Esophagus (tissue), 2 donors: ENCODE measurements around the gene ZBED6. TPM values are rescaled to one million over a fixed set of nuclear protein-coding genes. Genes with fewer than 3 reads are reported as not detected.
"Not testable (repeated sequence)": the region's sequence is repeated elsewhere in the genome, so short reads cannot be mapped to it uniquely, and the experiment has no call there.

Experiments
- H3K27ac ChIP-seq, 2 donors: one replicate each; pipeline ENCODE4 v1.5.1; 2013; ENCODE audit warnings: low read depth in 2 of 2, mild to moderate bottlenecking in 2 of 2, inconsistent platforms in 1 of 2, low read length in 1 of 2, moderate library complexity in 1 of 2
- H3K27me3 ChIP-seq, 2 donors: one replicate each; pipeline ENCODE4 v1.6.1; 2013; ENCODE audit warnings: low read length in 2 of 2, control low read depth in 1 of 2, mild to moderate bottlenecking in 1 of 2; ENCODE audit not compliant: insufficient read depth in 2 of 2, control insufficient read depth in 1 of 2
- H3K36me3 ChIP-seq, 2 donors: one replicate each; pipeline ENCODE4 v1.6.1; 2013; ENCODE audit warnings: low read length in 1 of 2; ENCODE audit not compliant: control insufficient read depth in 2 of 2, insufficient read depth in 2 of 2
- H3K4me1 ChIP-seq, 2 donors: one replicate each; pipeline ENCODE4 v1.6.1; 2013; ENCODE audit warnings: low read length in 1 of 2; ENCODE audit not compliant: control insufficient read depth in 2 of 2, insufficient read depth in 2 of 2
- H3K4me3 ChIP-seq, 2 donors: one replicate each; pipeline ENCODE4 v1.5.1; 2013; ENCODE audit warnings: low read length in 2 of 2, mild to moderate bottlenecking in 2 of 2, low read depth in 1 of 2, moderate library complexity in 1 of 2
- H3K9me3 ChIP-seq, 2 donors: one replicate each; pipeline ENCODE4 v1.6.1; 2013; ENCODE audit warnings: mild to moderate bottlenecking in 2 of 2, low read depth in 1 of 2, low read length in 1 of 2, moderate library complexity in 1 of 2; ENCODE audit not compliant: control insufficient read depth in 2 of 2, insufficient read depth in 1 of 2
- WGBS, 2 donors: extraction: QIAGEN DNeasy Blood & Tissue Kit; methylation state at CpG; one replicate each; pipeline ENCODE4 v1.1.7; 2013; 5-methylcytosine and 5-hydroxymethylcytosine counted together
- polyA plus RNA-seq, 2 donors: library from polyadenylated mRNA; stranded (reverse); fragments of 200-250 nt; gene quantifications; one replicate each; pipeline ENCODE4 v1.2.3, GENCODE V29; 2013
- donor health status: healthy with polysubstance abuse.
- donor health status: Bipolar disorder and iron deficiency.

ZBED6 gene, protein sequence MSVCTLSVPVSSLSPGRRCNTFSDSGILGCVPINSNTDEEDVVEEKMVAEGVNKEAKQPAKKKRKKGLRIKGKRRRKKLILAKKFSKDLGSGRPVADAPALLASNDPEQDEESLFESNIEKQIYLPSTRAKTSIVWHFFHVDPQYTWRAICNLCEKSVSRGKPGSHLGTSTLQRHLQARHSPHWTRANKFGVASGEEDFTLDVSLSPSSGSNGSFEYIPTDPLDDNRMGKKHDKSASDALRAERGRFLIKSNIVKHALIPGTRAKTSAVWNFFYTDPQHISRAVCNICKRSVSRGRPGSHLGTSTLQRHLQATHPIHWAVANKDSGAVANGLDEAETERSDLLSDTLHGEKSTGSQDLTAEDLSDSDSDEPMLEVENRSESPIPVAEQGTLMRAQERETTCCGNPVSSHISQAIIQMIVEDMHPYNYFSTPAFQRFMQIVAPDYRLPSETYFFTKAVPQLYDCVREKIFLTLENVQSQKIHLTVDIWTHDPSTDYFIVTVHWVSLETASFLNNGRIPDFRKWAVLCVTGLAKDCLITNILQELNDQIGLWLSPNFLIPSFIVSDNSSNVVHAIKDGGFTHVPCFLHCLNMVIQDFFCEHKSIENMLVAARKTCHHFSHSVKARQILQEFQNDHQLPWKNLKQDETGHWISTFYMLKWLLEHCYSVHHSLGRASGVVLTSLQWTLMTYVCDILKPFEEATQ (N-terminal part only)
- polyA plus RNA-seq, result 1 to 10 TPM in 1 of 2 donors, under 1 TPM in 1; 0.86 to 1.8 TPM

DNA sequence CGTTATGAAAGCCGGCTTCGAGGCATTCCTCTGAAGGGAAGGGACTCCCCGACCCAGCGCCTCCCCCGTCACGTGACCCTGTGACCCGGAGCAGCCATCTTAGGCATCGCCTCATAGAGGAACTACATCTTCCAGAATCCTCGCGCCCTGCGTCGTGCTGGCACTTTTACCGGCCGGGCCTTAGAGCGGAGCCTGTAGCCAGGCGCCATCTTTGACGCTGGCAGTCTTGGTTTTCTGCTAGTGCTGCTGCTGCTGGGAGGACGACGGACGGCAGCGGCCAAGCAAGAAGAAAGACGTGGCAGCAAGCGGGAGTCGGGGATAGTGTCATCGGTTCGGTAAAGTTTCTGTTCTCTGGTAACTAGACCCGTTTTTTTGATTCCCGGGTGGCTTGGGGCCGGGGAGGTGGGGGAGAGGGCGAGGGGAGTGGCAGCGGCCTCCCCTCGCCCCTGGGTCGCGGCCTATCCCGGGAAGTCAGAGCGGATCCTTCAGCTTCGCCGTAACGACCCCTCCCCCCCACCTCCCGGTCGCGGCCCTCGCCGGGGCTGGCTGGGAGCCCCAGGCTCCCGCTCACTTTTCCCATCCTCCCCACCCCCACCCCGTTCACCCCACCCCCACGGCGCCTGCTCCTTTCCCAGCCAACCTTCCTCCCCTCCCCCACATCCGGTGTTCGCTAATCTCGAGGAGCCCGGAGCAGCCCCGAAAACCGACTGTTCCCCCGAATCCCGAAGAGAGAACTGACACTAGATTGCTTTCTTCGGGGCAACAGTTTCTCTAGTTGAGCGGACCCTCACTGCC lies at the start of gene ZBED6, which contains the start of gene ZC3H11A:
TSS of gene ZBED6 (plus strand) at position 183 of the 795 bp plus-strand sequence. CDS start 1,900 bp downstream, outside the sequence.
TSS of gene ZC3H11A (plus strand) at position 183 of the 795 bp plus-strand sequence. CDS start 21,448 bp downstream, outside the sequence.
- no peaks in the 10 kb centered on the region for H3K9me3 ChIP-seq
- peak within 1 kb of the TSS; percentile 63 to 93 for H3K4me3 ChIP-seq
- H3K27ac ChIP-seq, result peak within 1 kb of the TSS; percentile 90 to 92
- no peaks in the 10 kb centered on the region for H3K27me3 ChIP-seq
- no peaks in the 10 kb centered on the region for H3K36me3 ChIP-seq
- WGBS, 2 donors, result 0 to 1% methylated on average over 50 to 59 of the region's 59 CpGs
- H3K4me1 ChIP-seq, result peaks cover 0 to 3% of the 10 kb centered on the region in 2 donors

DNA sequence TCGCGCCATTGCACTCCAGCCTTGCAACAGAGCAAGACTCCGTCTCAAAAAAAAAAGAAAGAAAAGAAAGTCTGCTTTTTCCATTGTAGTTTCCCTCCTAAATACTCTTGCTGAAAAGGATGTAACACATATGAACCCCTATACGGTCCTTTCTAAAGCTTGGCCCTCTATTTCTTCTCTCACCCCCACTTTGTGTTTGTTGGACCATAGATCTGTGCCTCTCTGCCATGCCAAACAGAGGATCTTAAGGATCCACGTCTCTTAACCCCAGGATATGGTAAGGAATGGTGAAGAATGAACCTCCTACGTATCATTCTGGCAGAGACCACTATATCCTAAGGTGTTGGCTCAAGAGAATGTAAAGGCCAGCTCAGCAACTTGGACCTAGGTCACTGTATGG lies 49.1 kb upstream of the ZBED6 start:
- Histone ChIP-seq H3K36me3 (peaks cover 0 to 2% of the 10 kb centered on the region in 2 donors), H3K4me3 (no peak overlapping the region), H3K4me1 (peaks cover 0 to 3% of the 10 kb centered on the region in 2 donors), H3K27ac (no peak overlapping the region), H3K27me3 (no peaks in the 10 kb centered on the region), H3K9me3 (no peaks in the 10 kb centered on the region)
- 93 to 94% methylated on average over 6 of the region's 6 CpGs for WGBS, 2 donors

DNA sequence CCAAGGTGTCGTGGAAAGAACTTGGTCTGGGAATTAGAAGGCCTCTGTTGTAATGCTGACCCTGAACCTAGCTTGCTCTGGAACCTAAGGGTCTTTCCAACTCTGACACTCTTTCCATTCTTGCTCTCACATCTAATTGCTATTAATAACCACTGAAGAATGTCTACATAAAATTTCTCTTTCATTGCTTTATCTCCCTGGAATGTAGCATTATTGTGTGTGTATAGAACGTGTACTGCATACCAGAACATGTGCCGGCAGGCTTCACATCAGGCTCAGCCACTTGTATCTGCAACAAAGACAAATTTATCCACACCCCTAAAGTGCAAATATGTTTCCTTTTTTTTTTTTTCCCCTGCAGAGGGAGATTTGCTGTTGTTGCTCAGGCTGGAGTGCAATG lies 44.4 kb upstream of the ZBED6 start:
- 43 to 67% methylated on average over 3 of the region's 3 CpGs for WGBS, 2 donors
- Histone ChIP-seq H3K27me3 (no peaks in the 10 kb centered on the region), H3K36me3 (no peaks in the 10 kb centered on the region), H3K4me3 (no peak overlapping the region), H3K27ac (peak overlapping the region; percentile 79 to 86), H3K4me1 (peaks cover 0 to 2% of the 10 kb centered on the region in 2 donors), H3K9me3 (no peaks in the 10 kb centered on the region)

DNA sequence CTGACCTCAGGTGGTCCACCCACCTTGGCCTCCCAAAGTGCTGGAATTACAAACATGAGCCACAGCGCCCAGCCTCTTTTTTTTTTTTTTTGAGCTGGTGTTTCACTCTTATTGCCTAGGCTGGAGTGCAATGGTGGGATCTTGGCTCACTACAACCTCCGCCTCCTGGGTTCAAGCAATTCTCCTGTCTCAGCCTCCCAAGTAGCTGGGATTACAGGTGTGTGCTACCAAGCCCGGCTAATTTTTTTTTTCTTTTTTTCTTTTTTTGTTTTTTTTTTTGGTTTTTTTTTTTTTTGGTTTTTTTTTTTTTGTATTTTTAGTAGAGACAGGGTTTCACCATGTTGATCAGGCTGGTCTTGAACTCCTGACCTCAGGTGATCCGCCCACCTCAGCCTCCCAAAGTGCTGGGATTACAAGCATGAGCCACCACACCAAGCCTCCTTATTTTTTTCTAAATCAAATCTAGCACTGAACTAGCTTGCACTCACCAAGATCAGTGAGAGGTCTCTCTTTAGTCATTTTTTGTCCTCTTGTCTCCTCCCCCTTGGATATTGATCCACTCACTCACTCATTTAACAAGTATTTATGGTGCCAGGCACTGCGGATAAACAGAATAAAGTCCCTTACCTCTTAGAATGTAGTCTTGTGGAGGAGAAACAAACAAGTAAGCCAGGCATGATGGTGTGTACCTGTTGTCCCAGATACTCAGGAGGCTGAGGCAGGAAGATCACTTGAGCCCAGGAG lies 43.6 kb upstream of the ZBED6 start:
- H3K36me3 ChIP-seq, H3K4me3 ChIP-seq, H3K9me3 ChIP-seq, H3K4me1 ChIP-seq, H3K27me3 ChIP-seq: not testable (repeated sequence)
- peak overlapping the region; percentile 35 to 40 for H3K27ac ChIP-seq
- 79 to 80% methylated on average over 5 of the region's 5 CpGs for WGBS, 2 donors

DNA sequence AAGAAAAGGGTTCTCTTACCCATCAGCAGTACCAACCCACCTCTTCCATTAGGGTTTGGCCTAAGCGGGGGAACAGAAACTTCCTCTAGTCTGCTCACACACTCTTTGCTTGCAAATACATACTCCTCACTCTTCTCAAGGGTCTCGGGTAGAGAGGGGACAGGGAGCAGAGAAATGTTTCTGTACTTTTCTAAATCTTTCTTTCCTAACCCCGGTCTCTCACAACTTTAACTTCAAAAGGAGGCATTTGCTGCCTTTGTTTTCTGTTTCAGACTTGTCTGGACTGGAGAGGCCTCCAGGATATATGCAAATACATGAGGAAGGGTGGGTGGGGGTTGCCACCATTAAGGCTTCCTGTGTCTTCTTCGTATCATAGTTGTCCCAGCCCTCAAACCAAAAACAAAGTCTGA lies 41.0 kb upstream of the ZBED6 start:
- Histone ChIP-seq H3K27me3 (no peaks in the 10 kb centered on the region), H3K27ac (peak overlapping the region; percentile 68 to 85), H3K9me3 (no peaks in the 10 kb centered on the region), H3K4me1 (no peaks in the 10 kb centered on the region), H3K4me3 (no peak overlapping the region), H3K36me3 (no peaks in the 10 kb centered on the region)
- 44 to 69% methylated on average over 4 of the region's 4 CpGs for WGBS, 2 donors

DNA sequence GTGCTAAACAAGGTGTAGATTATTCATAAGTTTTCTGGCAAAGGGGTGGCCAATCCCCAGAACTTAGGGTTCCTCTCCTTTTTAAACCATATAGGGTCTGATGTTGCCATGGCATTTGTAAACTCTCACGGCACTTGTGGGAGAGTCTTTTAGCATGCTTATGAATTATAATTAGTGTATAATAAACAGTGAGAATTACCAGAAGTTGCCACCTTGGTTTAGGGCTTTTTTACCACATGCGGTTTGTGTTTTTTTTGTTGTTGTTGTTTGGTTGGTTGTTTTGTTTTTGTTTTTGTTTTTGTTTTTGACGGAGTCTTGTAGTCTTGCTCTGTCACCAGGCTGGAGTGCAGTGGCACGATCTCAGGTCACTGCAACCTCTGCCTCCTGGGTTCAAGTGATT lies 39.4 kb upstream of the ZBED6 start:
- Histone ChIP-seq H3K27ac (no peak overlapping the region), H3K4me1 (no peaks in the 10 kb centered on the region)

DNA sequence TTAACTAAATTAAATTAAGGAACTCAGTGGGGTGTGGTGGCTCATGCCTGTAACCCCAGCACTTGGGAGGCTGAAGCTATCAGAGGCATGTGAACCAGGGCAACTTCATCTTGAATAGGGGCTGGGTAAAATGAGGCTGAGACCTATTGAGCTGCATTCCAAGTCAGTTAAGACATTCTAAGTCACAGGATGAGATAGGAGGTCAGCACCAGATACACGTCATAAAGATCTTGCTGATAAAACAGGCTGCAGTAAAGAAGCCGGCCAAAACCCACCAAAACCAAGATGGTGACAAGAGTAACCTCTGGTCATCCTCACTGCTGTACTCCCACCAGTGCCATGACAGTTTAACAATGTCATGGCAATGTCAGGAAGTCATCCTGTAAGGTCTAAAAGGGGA lies 36.7 kb upstream of the ZBED6 start:
- H3K36me3 ChIP-seq, H3K27me3 ChIP-seq, H3K4me3 ChIP-seq, H3K27ac ChIP-seq, H3K9me3 ChIP-seq, H3K4me1 ChIP-seq: not testable (repeated sequence)
- WGBS, 2 donors, result 85% methylated on average over 2 of the region's 2 CpGs

More for the DNA sequence above, 39.4 kb upstream of the ZBED6 start:
- no peaks in the 10 kb centered on the region for H3K36me3 ChIP-seq
- H3K4me3 ChIP-seq, result no peak overlapping the region
- no peaks in the 10 kb centered on the region for H3K9me3 ChIP-seq
- WGBS, 2 donors, result 82 to 83% methylated on average over 4 of the region's 4 CpGs
- H3K27me3 ChIP-seq, result no peaks in the 10 kb centered on the region

DNA sequence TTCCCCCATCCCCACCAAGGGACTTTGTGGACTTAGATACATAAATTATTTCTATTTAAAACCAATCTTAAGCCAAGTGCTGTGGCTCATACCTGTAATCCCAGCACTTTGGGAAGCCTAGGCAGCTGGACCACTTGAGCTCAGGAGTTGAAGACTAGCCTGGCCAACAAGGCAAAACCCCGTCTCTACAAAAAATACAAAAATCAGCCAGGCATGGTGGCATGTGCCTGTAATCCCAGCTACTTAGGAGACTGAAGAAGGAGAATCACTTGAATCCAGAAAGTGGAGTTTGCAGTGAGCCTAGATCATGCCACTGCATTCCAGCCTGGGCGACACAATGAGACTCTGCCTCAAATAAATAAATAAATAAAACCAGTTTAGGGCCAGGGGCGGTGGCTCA lies 34.9 kb upstream of the ZBED6 start:
- no peaks in the 10 kb centered on the region for H3K27me3 ChIP-seq
- no peaks in the 10 kb centered on the region for H3K4me1 ChIP-seq
- no peaks in the 10 kb centered on the region for H3K36me3 ChIP-seq
- WGBS, 2 donors, result 87 to 93% methylated on average over 3 of the region's 3 CpGs
- H3K9me3 ChIP-seq, result no peaks in the 10 kb centered on the region
- H3K4me3 ChIP-seq, result no peak overlapping the region
- H3K27ac ChIP-seq, result no peak overlapping the region

DNA sequence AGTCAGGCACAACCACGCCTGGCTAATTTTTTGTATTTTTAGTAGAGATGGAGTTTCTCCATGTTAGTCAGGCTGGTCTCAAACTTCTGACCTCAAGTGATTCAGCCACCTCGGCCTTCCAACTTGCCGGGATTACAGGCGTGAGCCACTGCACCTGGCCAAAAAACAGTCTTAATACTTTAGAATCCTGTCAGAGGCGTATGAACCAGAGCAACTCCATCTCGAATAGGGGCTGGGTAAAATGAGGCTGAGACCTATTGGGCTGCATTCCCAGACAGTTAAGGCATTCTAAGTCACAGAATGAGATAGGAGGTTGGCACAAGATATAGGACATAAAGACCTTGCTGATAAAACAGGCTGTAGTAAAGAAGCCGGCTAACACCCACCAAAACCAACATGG lies 33.5 kb upstream of the ZBED6 start:
- 77 to 86% methylated on average over 7 of the region's 7 CpGs for WGBS, 2 donors
- not testable (repeated sequence) for H3K9me3 ChIP-seq, H3K27me3 ChIP-seq, H3K4me1 ChIP-seq, H3K4me3 ChIP-seq, H3K27ac ChIP-seq, H3K36me3 ChIP-seq
